HK-2 (cell line): ENCODE measurements around the gene SPG21.
"Not testable (repeated sequence)": the region's sequence is repeated elsewhere in the genome, so short reads cannot be mapped to it uniquely, and the experiment has no call there.

Experiments
- DNase-seq: peaks from one replicate; pipeline ENCODE4 v3.0.0-alpha.2; 2018; ENCODE audit not compliant: unreplicated experiment

SPG21 gene, protein sequence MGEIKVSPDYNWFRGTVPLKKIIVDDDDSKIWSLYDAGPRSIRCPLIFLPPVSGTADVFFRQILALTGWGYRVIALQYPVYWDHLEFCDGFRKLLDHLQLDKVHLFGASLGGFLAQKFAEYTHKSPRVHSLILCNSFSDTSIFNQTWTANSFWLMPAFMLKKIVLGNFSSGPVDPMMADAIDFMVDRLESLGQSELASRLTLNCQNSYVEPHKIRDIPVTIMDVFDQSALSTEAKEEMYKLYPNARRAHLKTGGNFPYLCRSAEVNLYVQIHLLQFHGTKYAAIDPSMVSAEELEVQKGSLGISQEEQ

DNA sequence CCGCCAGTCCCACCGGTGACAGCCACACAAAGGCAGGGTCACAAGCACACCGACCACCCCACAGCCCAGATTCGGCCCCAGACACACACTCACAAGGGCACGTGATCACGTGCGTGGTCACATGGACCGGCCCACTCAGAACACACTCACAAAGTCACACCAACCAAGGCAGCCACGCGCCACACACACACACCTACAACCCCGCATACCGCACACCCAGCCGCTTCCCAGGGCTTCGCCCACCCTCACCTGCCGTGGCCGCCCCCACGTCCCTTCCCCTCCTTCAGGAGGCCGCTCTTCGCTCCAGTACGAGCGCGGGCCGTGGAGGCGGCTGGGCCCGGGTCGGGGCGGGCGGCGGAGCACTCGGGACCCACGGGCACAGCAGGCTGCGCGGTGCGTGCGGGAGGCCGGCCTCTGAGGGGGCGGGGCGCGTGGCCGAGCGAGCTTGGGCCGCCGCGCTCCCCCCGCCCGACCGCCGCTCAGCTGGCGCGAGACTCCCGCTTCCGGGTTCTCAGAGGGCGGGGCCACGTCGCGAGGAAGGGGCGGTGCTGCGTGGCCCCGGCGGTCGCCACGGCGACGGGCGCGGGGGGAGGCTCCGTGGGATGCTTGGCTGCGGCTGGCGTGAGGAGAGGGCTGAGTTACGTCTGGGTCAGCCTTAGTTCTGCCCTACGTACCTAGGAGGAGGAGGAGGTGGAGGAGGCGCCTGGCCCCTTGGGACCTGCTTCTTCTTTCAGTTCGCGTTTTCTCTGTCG, at the start of gene SPG21:
Gene SPG21, minus strand, starts transcription at position 499 of the 752 bp plus-strand sequence. CDS start 6,345 bp downstream, outside the sequence.
- peak; percentile 89 for DNase-seq

DNA sequence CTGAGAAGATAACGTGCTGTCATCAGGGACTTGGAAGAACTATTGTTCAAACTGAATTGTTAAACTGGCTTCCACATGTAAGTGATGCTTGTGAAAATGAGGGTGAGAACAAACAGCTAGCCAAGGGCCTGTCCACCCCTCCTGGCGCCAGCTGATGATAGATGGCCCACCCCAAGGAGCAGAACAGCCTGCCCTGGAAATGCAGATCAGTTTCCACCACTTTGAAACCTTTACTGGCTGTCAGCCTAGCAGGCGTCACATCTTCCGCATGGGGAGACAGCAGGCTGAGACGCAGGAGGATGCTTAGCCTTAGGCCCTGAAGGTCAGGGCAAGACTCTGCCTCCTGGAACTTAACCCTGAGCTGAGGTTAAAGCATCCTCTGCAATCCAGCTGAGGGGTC, 49.1 kb upstream of the SPG21 start:
- no peak for DNase-seq

DNA sequence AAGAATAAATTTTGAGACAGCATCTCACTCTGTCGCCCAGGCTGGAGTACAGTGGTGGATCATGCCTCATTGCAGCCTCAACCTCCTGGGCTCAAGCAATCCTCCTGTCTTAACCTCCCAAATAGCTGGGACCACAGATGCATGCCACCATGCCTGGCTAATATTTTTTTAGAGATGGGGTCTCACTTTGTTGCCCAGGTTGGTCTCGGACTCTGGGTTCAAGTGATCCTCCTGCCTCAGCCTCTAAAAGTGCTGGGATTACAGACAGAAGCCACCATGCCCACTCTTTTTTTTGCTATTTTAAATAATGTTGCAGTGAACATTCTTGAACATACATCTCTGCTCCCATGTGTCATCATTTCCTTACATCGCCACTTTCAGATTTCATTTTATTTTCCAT, 48.7 kb upstream of the SPG21 start:
- DNase-seq, result no peak

DNA sequence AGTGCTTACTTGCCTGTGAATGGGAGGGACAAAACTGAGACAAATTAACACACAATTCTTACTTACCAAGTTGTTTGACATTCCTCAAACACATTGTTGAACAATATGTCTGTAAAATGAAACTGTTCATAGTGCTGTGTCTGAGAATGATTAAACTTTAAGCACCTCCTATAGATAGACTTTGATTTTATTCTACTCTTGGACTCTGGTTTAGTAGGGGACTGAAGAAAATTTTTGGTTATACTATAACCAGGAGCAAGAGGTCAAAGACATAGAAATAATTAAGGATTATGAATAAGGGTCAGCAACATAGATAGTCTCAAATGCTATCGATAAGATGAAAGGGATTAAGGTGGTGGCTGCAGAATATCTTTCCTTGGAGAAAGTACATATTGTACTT, 47.6 kb upstream of the SPG21 start:
- no peak for DNase-seq

DNA sequence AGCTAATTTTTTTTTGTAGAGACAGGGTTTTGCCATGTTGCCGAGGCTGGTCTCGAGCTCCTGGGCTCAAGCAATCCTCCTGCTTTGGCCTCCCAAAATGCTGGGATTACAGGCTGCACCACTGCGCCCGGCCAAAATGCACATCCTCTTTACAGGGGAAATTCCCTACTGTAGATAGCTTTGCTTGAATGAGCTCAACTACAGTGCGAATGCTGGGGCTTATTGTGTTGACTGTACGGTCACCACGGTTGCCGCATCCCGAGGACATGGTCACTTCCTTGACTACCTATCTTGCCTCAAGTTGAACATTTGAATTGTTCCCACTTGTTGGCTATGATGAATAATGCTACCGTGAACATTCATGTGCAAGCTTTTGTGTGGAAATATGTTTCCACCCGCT, 45.0 kb upstream of the SPG21 start:
- no peak for DNase-seq

DNA sequence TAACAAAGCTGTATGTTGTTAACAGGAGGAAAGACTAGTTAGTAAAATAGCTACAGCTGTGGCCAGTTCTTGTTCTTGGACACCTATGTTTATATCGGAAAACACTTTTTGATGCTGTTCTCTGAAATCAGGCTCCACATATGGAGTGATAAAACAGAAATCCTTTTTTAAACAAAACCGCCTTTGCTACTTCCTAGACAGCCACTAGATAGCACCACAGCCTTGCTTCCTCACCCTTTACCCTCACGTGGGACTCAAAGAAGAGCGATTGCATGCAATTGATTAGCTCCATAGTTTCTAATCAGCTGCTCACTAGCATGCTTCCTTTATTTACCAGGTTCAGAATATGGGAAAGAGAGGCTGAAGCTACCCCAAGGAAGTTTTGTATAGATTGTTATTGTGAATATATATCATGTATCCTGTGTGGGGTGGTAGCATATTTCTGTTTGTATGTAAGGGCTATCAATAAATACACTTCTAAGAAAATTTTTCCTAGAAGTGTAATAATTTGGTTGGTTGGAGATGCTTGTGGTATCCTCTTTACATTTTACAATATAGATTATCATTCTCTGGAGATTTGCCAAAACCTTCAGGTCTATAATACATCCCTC, 44.0 kb upstream of the SPG21 start:
- no peak for DNase-seq

DNA sequence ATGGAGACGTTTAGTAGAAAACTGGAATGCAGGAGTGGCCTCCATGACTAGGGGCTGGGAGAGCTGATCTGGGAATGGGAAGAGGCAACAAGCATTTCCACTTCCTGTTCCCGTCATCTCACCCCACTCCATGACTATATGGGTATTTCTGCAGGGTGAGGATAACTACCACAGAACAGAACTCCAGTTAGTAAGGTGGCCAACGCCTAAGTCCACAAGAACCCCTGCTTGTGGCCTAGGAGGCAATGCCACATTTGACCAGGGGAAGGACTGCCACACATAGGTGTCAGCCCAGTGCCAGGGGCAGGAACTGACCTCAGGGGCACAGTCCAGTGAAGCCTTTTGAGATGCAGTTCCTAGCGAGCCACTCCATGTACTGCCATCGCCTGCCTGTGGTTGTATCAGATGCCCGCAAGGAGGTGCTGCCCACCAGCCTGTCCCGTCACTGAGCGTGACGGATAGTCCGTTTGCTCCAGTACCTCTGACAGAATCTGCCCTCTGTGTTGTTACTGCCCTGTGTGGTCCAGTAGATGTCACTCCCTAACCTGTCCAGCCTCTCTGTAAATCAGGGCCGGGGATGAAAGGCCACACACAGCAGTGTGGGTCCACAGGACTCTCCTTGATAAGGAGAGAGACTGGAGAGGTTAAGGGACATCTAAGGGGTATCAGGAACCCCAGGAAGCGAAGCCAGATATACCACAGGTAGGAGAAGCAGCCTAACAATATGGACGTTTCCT, 43.3 kb upstream of the SPG21 start:
- peak; percentile 76 for DNase-seq

DNA sequence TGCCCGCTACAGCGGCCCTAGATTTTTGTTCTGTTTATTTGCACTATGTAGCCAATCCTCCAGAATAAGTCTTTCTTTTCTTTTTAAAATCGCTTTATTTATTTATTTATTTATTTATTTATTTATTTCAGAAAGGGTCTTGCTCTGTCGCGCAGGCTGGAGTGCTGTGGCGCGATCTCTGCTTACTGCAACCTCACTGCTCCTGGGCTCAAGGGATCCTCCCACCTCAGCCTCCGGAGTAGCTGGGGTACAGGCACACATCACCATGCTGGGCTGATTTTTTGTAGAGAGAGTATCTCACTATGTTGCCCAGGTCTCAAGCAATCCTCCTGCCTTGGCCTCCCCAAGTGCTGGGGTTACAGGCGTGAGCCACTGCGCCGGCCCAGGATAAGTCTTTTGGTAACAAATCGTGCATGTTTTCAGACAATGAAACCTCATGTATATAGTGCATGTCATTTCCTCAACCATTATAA, 40.1 kb upstream of the SPG21 start:
- DNase-seq, result no peak

DNA sequence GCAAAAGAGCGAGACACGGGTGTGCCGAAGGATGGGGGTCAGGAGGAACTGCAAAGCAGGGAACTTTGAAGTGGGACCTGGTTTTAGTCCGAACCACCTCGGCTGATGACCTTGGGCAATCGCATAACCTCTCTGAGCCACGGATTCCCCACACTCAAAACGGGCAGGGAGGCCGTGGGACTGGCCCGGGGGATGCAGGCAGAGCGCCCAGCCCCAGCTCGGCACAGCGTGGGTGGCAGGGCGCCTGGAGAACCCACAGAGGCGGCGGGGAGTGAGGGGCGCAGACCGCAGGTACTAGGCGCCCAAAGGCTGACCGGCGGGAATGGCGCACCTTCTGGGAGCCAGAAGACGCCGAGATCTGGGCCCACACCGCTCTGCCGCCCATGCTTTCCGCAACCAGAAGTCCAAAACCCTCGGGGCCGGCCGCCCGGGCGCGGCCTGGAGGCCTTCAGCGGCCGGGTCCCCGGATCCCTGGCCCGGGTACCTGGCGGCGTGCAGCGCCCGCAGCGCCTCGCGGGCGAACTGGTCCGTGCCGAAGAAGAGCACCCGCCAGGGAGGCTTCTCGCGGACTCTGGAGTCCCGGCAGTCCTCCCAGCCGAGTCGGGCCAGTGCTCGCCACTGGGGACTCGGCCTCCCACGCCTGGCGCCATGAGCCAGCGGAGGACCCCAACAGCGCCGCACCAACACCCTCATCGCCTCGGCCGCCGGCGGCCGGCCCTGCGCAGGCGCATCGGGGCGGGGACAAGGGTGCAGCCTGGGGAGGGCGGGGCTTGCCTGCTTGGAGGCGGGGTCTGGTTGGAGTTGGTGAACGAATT, 39.4 kb upstream of the SPG21 start, which contains the start of gene MTFMT:
Gene MTFMT, minus strand, starts transcription at position 719 of the 815 bp plus-strand sequence. Its CDS starts 26 bp downstream, at position 693.
- DNase-seq, result peak; percentile 81

DNA sequence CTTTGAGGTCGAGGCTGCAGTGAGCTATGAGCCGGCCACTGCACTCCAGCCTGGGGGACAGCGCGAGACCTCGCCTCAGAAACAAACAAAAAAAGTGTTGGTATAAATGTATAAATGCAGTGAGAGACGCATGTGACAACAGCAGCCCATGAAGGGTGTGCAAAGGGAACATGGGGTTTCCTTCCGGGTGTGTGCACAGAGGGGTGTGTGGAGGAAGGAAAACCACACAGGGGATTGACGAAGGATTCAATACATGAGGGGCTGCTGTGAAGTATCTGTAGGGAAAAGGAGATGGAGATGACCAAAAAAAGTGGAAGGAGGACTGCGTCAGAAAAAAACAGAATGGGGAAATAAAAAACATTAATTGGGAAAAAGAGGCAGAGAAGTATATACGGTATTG, 38.6 kb upstream of the SPG21 start:
- no peak for DNase-seq

DNA sequence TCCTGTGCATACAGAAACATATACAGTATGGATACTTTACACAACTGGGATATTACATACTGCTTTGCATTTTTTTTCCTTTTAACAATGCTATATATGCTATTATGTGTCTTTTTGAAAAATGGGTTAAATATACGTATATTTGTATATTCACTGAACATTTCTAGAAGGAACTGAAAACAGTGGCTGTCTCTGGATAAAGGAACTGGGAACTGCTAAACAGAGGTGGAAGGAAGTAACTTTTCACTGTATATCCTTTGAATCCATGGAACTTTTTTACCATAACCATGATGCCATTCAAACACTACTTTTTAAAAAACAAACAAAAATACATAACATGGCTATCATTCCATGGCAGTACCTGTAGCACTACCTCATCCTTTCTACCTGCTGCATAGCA, 37.9 kb upstream of the SPG21 start:
- no peak for DNase-seq

DNA sequence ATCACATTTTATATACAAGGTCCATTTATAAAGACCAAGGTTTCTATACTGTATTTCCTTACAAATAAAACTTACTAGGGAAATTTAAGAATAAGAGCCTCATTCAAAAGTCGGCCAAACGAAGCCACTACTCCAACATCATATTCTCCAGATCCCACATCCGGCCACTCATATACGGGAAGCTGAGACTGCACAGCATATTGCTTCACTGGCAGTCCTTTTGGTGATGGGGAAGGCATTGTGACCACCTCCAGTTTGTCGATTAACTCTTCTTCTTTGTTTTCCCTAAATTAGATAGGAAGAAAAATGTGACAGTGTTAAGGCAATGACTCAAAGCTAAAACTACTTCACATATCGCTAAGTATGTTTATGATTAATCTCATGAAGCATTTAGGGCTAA, 37.0 kb upstream of the SPG21 start:
- DNase-seq, result no peak

DNA sequence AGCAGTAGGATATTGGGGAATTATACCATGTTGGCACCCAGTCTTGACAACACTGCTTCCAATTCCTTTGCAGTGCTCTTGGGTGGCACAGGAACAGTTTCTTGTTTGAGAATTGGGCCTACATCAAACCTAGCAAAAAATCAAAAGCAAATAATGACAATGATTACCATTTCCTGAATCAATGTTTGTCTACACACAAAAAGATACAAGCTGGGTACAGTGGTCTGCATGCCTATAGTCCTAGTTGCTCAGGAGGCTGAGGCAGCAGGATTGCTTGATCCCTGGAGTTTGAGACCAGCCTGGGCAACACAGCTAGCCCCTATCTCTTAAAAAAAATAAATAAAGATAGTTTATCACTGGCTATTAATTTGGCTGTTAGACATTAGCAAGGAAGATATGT, 31.8 kb upstream of the SPG21 start:
- no peak for DNase-seq

DNA sequence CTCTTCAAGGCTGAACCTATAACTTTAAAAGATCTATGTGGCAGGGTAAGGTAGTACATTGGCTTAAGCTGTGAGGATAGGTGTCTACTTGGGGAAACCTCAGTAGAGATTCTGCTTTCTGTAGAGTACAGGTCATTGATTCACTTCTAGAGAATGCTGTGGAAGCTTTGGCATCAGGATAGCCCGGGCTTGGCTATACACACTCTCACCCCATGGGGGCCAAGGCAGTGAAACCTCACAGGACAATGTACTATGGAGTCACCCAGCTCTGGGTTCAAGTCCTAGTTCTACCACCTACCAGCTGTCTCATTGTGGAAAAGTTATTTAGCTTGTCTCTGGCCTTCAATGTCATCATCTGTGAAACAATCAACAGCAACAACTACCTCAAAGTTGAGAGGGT, 30.7 kb upstream of the SPG21 start:
- no peak for DNase-seq

DNA sequence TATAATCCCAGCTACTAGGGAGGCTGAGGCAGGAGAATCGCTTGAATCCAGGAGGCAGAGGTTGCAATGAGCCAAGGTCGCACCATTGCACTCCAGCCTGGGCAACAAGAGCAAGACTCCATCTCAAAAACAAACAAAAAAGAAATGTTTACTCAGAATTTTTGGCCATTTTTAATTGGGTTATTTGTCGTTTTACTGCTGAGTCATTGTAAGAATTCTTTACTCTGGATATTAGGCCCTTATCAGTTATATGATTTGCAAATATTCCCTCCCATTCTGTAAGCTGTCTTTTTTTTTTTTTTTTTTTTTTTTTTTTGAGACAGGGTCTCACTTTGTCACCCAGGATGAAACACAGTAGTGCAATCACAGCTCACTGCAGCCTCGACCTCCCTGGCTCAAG, 21.5 kb upstream of the SPG21 start:
- DNase-seq, result not testable (repeated sequence)

DNA sequence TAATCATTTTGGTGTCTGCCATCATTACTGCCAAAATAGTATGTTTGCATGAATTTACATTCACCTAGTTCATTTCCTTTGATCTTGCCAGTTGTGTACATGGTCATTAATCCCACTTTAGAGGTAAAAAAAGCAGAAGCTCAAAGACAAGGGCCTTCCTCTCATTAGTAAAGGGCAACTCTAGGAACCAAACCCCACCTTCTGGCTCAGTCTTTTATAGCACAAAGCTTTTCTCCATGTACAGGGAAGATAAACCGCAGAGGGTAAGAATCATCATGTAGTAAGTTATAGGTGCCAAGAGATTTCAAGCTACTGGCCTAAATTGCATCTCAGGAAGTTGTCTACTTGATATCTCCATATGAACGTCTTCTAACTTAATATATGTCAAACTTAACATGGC, 19.3 kb upstream of the SPG21 start:
- DNase-seq, result no peak

DNA sequence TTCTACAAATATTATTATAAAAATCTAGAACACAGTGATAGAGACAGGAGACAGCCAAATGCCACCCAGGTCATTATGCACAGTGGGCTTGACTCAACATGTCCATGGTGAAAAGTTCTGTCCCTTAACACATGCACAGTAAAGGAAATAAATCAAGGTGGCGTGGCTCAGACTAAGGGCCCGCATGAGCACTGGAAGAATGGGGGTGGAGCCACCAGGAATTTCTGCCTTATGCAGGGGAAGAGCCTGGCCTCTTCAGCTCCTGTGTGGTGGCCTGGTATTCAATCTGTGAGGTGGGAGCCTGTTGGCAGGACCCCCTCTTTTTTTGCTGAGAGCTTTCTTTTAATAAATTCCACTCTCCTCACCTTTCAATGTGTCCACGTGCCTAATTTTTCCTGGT, 17.2 kb upstream of the SPG21 start:
- no peak for DNase-seq

DNA sequence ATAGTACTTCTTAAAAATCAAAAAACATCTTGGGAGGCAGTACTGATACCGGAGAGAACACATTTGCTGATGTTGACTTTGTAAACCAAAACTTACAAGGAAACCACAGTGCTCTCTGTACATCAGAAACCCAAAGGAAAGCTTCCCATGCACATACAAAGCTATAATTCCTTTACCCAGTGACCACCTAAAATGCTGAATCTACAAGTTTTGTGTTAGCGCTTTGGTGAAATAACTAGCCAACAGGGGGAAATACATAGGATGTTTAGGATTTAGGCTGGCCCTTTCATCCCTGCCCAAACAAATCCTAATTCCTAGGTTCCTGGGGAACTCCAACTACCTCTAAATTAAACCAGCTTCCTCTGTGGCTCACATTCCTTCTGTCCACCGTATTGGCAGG, 15.3 kb upstream of the SPG21 start:
- no peak for DNase-seq

DNA sequence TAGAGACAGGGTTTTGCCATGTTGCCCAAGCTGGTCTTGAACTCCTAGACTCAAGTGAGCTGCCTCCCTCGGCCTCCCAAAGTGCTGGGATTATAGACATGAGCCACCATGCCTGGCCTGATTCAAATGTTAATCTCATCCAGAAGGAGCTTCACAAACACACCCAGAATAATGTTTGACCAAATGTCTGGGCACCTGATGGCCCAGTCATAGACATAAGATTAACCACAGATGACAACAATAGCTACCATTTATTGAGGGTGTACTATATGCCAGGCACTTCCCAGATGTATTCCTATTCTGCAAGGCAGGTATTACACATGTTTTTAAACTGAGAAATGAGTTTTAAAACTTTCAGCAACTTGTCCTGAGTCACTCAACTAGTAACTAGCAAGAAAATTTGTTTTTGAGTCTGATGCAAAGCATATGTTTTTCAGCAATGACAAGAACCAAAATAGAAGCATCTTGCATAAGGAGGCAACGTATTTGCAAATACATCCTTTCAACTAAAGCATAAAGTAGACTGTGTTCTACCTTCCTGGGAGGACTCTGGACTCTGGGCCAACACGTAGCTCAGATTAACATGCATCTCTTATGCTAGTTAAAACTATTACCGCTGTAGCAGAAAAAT, 8.1 kb upstream of the SPG21 start:
- DNase-seq, result no peak

DNA sequence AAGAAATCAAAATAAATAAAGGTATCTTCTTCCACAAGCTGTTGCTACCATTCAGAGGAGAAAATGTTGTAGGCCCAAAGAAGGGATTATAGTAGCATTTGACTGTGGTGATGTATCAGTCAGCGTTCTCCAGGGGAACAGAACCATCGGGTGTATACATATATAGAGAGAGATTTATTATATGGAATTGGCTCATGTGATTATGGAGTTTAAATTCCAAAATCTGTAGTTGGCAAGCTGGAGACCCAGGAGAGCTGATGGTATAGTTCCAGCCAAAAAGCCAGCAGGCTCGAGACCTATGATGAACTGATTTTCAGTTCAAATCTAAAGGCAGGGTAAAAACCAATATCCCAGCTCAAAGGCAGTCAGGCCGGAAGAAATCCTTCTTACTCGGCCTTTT, 7.4 kb upstream of the SPG21 start:
- no peak for DNase-seq

DNA sequence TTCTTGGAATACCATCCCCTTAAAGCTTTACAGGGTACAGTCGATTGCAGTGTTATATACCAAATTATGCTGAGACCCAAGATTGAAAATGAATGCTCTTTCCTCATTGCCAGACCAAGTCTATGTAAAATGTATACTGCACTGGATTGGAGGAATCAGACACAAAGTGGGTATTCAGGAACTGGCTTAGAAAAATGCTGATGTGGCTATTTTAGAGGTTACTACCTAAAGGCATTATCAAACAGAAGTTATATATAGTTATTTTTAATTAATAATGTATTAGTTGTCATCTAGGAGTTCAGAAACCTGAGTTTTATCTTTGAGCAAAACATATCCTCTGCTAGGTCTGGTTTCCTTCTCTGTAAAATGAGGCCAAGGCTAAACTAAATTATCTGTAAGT, 3.6 kb upstream of the SPG21 start:
- no peak for DNase-seq
